Calu3 (cell line): ENCODE results near the gene HNF1B. TPM values are rescaled to one million over a fixed set of nuclear protein-coding genes. Genes with fewer than 3 reads are reported as not detected.

Experiments
- BruUV-seq: library from RNA; stranded (reverse); fragments of 400-500 nt; replicated peaks from 2 replicates; lab custom pipeline; 2021; lab: Mats Ljungman, UMichigan
- CTCF ChIA-PET: fragments of 300-600 bp; sonication (Branson Sonifier 250); formaldehyde crosslinking; loops from one replicate; lab custom pipeline; 2022; ENCODE audit warnings: antibody characterized with exemption; lab: Charles Lee
- DNase-seq: peaks from one replicate; pipeline ENCODE4 v3.0.0; 2022
- H3K27ac Mint-ChIP-seq: one replicate; pipeline ENCODE4 v1.8.0; 2022; ENCODE audit warnings: mixed read lengths; ENCODE audit not compliant: unreplicated experiment
- H3K27me3 Mint-ChIP-seq: one replicate; pipeline ENCODE4 v1.8.0; 2022; ENCODE audit warnings: mixed read lengths; ENCODE audit not compliant: unreplicated experiment
- H3K36me3 Mint-ChIP-seq: one replicate; pipeline ENCODE4 v1.8.0; 2022; ENCODE audit warnings: mild to moderate bottlenecking, moderate library complexity, mixed read lengths; ENCODE audit not compliant: insufficient read depth, unreplicated experiment
- H3K4me1 Mint-ChIP-seq: one replicate; pipeline ENCODE4 v1.8.0; 2022; ENCODE audit warnings: mild to moderate bottlenecking, low read depth, mixed read lengths; ENCODE audit not compliant: unreplicated experiment
- H3K4me3 Mint-ChIP-seq: one replicate; pipeline ENCODE4 v1.8.0; 2022; ENCODE audit warnings: mild to moderate bottlenecking, low read depth, moderate library complexity, mixed read lengths; ENCODE audit not compliant: unreplicated experiment
- H3K9me3 Mint-ChIP-seq: one replicate; pipeline ENCODE4 v1.8.0; 2022; ENCODE audit warnings: low read depth, mixed read lengths; ENCODE audit not compliant: unreplicated experiment
- intact Hi-C: fragments of 100-400 bp; cut with micrococcal nuclease; formaldehyde crosslinking; loops from one replicate; pipeline ENCODE4 v1.10.0; 2022; ENCODE audit not compliant: unreplicated experiment
- total RNA-seq: library from RNA; stranded (reverse); gene quantifications from 2 replicates; pipeline ENCODE4 v1.2.3, GENCODE V29; 2022
- TF ChIP-seq, protein P1 (sequence below): fragments of 200-600 bp; IDR thresholded peaks from one replicate; pipeline ENCODE4 v1.8.0; 2022; ENCODE audit warnings: antibody characterized with exemption; ENCODE audit not compliant: unreplicated experiment

The HNF1B gene
- total RNA-seq, 1 experiment from 2014 or later = 127 TPM

GRCh38 chr17:37693328-37693727 lies 51.5 kb downstream of the HNF1B start:
- Mint-ChIP-seq H3K9me3 (peaks cover 5% of the 10 kb centered on the region), H3K4me1 (peaks cover 20% of the 10 kb centered on the region), H3K36me3 (peaks cover 85% of the 10 kb centered on the region), H3K4me3 (no peak overlapping the region), H3K27me3 (no peaks in the 10 kb centered on the region), H3K27ac (no peak overlapping the region)
- DNase-seq = no peak
- TF ChIP-seq, protein P1, sequence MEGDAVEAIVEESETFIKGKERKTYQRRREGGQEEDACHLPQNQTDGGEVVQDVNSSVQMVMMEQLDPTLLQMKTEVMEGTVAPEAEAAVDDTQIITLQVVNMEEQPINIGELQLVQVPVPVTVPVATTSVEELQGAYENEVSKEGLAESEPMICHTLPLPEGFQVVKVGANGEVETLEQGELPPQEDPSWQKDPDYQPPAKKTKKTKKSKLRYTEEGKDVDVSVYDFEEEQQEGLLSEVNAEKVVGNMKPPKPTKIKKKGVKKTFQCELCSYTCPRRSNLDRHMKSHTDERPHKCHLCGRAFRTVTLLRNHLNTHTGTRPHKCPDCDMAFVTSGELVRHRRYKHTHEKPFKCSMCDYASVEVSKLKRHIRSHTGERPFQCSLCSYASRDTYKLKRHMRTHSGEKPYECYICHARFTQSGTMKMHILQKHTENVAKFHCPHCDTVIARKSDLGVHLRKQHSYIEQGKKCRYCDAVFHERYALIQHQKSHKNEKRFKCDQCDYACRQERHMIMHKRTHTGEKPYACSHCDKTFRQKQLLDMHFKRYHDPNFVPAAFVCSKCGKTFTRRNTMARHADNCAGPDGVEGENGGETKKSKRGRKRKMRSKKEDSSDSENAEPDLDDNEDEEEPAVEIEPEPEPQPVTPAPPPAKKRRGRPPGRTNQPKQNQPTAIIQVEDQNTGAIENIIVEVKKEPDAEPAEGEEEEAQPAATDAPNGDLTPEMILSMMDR = no peak
- BruUV-seq = no TSS peak
- CTCF ChIA-PET = interaction anchor here (0.6 kb wide), 1 partner anchor 94 kb away, joined by 4 read pairs; no protein-coding TSS in a partner anchor
- intact Hi-C loops = no loop called here

GRCh38 chr17:37691807-37692206 lies 53.1 kb downstream of the HNF1B start:
- TF ChIP-seq, protein P1 = no peak
- H3K27ac Mint-ChIP-seq = no peak overlapping the region
- H3K4me1 Mint-ChIP-seq = peaks cover 5% of the 10 kb centered on the region
- H3K27me3 Mint-ChIP-seq = no peaks in the 10 kb centered on the region
- CTCF ChIA-PET = no interaction called here
- DNase-seq = no peak
- intact Hi-C loops = no loop called here
- peaks cover 5% of the 10 kb centered on the region for H3K9me3 Mint-ChIP-seq
- H3K36me3 Mint-ChIP-seq = peaks cover 77% of the 10 kb centered on the region
- H3K4me3 Mint-ChIP-seq = no peak overlapping the region
- no TSS peak for BruUV-seq

DNA sequence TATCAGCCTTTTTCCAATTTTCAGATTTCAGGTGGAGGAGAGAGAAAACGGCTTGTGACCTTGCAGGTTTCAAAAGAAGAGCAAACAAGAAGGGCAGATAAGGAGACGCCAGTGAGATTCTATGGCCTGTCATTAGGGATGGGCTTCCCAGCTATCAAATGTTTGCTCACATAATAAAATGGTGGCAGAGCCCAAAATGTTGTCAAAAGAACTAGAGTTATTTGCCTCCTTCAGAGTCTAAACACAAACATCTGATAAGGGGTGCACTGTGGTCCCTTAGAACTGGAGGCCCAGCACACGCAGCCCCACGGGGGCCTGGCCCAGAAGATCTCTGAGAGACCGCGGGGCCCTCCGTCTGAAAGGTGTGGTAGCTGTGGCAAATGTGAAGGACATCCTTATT lies 55.5 kb downstream of the HNF1B start:
- TF ChIP-seq, protein P1 = no peak
- Mint-ChIP-seq H3K4me1 (no peaks in the 10 kb centered on the region), H3K36me3 (peaks cover 64% of the 10 kb centered on the region), H3K9me3 (no peaks in the 10 kb centered on the region), H3K27me3 (no peaks in the 10 kb centered on the region), H3K27ac (no peak overlapping the region), H3K4me3 (no peak overlapping the region)
- DNase-seq = no peak
- intact Hi-C loops = no loop called here
- CTCF ChIA-PET = interaction anchor here (1.6 kb wide), 1 partner anchor 8 kb away, joined by 5 read pairs; no protein-coding TSS in a partner anchor
- no TSS peak for BruUV-seq

DNA sequence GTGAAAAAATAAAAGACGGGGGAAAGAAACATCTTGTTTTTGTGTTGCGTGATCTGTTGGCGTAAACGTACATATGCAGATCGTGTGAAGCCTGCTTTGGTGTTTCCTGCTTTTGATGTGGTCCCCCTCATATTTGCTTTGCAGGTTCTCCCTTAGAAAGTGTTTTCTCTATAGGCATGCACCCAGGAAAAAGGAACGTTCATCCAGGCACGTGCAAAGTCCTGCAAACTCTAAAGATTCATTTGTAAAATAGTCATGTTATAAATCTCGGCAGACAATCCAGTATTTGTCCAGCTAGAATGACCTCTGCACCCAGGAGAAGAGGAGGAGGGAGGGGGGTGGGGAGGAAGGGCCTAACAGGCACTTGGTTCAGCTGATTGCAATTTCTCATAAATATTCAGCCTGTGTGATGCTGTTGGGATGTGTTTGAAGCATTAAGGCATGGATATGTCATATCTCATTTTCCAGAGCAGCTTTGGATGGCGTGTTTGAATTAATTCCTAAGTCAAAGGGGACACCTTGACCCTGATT lies 61.3 kb downstream of the HNF1B start:
- intact Hi-C loops = no loop called here
- peaks cover 16% of the 10 kb centered on the region for H3K36me3 Mint-ChIP-seq
- CTCF ChIA-PET = interaction anchor here (0.6 to 2.4 kb wide), 5 partner anchors 12 to 842 kb away, joined by 3 to 7 read pairs (median 5); no protein-coding TSS in a partner anchor
- BruUV-seq = no TSS peak
- no peak overlapping the region for H3K4me3 Mint-ChIP-seq
- TF ChIP-seq, protein P1 = no peak
- H3K4me1 Mint-ChIP-seq = no peaks in the 10 kb centered on the region
- no peak for DNase-seq
- H3K27me3 Mint-ChIP-seq = no peaks in the 10 kb centered on the region
- peaks cover 6% of the 10 kb centered on the region for H3K9me3 Mint-ChIP-seq
- no peak overlapping the region for H3K27ac Mint-ChIP-seq
